Measurements from ENCODE around the gene UCMA.

Gene UCMA

DNA sequence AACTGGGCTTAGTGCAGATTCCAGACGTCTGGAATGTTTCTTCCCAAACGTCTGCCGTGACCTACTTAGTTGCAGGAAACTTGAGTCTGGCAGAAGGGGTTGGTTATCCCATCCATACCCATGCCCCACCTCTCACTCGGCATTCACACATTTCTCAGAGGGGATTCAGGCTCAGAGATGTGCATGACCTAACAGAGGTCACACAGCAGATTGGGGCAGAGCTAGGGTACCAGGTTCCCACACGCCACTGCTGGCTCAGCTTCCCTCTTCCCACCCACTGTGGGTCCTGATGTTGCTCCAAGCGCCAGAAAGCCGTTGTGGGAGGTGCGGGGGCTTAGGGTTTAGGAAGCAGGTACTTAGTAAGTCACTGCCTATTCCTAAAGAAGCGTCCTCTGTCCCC is 3.0 kb downstream of the UCMA start:
- DNase-seq = no peak

DNA sequence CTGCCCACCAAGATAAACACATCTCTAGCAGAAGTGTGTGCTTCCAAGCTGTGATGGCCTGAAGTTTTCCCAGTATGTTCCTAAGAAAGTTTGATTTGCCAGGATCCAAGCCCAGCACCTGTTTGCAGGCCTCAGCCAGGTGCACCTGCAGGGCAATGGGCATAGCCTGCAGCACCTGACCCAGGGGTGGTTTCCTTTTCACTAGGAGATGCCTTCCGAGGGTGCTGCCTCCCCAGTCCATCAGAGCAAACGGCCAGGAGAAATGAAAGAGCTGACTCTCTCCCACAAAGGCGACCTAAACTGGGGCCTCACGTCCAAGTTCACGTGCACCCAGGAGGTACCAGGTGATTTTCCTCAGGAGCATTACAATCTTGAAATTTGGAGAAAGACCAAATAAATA is 7.1 kb downstream of the UCMA start:
- DNase-seq = no peak

DNA sequence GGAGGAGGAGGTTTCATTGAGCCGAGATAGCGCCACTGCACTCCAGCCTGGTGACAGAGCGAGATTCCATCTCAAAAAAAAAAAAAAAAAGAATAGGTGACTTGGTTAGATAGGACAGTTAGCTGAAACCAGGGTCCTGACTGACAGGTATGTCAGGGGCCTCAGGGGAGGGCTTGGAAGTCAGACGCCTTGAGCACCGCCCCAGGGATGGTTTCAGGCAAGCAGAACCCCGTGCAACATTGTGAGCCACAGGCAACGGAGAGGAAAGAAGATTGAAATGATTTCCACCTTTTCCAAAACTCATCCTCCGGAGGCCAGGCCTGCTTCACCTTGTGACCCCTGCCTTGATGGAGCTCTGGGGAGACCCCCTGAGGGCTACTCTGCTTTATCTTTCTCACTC is 8.6 kb downstream of the UCMA start:
- no peak for DNase-seq

DNA sequence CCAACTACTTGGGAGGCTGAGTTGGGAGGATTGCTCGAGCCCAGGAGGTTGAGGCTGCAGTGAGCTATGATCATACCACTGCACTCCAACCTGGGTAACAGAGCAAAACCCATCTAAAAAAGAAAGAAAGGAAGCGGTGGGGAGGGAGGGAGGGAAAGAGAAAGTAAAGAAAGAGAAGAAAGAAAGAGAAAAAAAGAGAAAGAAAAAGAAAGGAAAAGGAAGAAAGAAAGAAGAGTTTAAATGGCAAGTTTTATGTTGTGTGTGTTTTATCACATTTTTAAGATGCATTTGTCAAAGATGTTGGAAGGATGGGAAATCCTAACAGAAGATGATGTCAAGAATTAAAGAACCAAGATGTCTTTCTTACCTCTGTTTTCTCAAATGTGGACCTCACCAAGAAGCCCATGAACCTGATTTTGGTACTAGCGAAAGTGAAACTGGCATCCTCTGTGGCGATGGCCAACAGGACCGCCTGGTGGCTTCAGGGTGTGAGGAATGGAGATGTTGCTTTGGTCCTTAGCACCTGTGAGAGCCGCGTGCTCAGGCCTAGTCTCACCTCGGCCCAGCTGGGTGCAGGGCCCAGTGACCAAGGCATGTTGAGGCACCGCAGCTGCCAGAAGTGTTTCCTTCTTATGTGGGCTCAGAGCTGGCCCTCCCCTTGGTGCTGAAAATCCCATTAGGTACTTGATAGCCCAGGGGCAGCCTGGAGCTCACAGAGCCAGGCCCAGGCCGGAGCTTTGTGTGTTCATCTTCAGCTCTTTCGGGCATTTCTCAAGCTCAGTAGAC is 9.8 kb downstream of the UCMA start:
- no peak for DNase-seq

DNA sequence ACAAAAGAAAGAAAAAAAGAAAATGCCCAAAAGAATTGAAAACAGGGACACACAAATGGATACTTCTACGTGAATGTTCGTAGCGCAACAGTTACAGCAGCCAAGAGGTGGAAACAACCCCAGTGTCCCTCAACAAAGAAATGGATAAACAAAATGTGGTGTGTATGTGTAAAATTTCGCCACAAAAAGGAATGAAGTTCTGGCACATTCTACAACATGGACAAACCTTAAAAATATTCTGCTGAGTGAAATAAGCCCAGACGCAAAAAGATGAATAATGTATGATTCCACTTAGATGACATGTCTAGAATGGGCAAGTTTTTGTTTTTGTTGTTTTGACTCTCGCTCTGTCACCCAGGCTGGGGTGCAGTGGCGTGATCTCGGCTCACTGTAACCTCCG is 10.9 kb downstream of the UCMA start:
- DNase-seq = no peak

DNA sequence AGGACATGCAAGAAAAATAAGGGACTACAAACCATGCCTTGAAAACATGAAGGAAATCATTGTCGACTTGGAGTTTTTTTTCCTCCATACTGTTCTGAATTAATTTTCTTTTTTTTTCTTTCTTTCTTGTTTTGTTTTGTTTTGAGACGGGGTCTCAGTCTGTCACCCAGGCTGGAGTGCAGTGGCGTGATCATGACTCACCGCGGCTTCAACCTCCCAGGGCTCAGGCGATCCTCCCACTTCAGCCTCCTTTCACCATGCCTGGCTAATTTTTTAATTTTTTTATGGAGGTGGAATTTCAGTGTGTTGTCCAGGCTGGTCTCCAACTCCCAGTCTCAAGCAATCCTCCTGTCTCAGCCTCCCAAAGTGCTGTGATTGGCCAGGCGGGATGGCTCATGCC is 11.6 kb downstream of the UCMA start:
- DNase-seq = no peak

DNA sequence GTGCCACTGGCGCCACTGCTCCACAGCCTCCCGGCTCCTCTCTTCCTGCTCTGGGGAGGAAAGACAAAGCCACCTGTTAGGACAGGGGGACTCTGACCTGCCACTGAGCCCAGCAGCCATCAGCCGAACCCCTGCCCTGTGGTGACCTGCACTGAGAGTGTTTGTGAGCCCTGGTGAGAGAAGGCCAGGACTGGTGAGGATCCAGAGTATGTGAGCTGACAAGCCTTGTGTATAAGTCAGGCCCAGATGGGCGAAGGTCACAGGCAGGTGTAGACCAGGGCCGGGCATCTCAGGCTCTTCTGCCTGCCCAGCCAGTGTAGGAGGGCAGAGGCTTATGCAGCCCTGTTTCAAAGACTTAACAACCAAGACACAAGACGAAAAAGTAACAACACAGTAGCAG is 12.0 kb downstream of the UCMA start:
- DNase-seq = no peak

- no peak for DNase-seq
These were observed 12.6 kb downstream of the UCMA start for GRCh38 chr10:13221572-13221971.

DNA sequence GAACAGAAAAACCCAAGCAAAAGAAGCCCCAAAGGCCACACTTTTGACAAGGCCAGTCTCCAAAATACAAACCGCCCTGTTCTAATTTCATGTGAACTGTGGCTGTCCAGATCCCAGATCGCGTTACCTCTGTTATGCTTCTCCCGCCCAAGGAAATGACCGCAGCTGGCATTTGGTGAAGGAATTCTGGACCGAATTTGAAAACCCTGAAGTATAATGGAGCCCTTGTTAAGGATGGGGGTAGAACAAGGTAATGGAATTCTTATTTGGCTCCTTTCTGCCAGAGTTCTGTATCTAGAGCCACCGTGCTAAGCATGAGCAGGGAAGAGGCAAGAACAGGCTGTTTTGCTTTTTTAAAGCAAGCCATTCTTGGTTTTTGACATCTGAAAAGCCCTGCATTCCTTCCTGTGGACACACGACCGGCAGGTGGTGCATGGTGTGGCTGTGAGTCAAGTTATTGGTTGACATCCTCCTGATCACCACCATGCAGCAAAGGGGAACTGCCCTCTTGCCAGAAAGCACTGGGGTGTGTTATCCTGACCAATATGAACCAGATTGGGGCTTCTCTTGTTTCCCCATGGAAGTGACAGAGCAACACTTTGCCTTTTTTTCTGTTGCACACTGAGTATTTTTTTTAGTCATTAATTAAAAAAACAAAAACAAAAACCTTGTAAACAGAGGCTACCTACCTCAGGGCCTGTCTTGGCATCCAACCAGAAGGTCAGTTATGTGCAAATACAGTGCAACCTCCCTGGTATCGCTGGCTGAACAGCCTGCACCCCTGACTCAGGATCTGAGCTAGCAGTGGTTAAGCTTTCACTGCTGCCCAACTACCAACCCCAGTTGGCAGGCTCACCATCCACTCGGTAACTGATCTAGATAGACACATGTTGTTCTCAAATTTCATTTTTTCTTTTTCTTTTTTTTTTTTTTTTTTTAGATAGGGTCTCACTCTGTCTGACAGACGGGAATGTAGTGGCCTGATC is 14.2 kb downstream of the UCMA start:
- no peak for DNase-seq

- no peak for DNase-seq
These were observed 15.3 kb downstream of the UCMA start for GRCh38 chr10:13218878-13219277.

DNA sequence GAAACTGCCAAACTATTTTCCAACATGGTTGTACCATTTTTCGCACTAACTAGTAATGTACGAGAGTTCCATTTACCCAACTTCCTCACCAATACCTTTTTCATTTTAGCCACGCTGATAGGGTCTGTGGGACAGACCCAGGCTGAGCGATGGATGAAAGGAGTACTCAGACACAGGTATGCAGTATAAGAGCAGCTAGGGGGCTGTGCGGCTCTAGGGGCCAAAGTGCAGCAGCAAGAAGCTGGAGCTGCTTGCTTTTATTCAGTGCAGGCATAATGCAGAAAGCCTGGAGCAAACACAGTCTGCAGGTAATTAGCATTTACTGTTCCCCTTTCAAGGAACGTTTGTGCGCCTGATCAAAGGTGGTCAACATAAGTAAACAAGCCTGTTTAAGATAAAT is 21.0 kb downstream of the UCMA start:
- DNase-seq = no peak

DNA sequence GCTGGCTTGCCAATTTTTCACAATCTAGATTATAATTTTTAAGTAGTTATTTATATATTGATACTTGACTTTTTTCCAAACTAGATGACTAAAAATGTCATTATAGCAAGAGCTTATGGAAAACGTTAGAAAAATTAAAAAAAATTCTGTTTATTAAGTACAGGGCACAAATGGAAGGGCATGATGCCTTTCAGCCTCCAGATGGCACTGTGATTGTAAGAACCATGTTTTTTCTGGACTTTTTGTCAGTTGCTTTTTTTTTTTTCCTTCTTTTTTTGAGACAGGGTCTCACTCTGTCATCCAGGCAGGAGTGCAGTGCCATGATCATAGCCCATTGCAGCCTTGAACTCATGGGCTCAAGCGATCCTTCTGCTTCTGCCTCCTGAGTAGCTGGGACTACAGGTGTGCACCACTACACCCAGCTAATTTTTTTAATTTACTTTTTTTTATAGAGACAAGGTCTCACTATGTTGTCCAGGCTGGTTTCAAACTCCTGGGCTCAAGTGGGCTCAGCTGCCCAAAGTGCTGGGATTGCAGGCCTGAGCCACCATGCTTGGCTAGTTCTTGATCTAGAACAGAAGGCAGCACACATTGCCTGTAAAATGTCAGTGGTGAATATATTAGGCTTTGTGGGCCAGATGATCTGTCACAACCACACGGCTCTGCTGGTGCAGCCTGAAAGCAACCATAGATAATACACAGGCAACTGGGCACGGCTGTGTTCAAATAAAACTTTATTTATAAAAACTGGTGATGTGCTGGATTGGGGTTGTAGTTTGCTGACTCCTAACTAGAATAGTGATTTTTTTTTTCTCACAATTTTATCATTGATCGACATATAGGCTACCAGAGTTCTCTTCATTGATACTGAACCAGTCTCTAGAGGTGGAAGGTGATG is 27.4 kb downstream of the UCMA start:
- no peak for DNase-seq

DNA sequence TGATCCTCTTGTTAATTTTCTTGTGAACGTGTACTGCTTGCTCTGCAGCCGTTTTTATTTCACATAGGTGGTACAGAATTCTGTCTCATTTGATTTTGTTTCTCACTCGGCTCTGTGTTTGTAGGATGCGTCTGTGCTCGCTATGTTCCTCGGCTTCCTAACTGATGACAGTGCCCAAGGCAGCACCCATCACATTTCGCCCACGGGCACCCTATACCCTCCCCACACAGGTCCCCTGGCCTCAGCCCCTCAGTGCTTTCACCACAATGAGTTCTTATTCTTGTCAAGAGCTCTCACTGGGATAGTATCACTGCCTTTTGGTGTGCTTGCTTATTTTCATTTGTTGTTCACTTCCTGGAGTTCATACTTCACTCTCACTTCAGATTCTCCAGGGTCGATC is 28.1 kb downstream of the UCMA start:
- no peak for DNase-seq

- DNase-seq = no peak
These were observed 33.0 kb downstream of the UCMA start for GRCh38 chr10:13201132-13201531.

DNA sequence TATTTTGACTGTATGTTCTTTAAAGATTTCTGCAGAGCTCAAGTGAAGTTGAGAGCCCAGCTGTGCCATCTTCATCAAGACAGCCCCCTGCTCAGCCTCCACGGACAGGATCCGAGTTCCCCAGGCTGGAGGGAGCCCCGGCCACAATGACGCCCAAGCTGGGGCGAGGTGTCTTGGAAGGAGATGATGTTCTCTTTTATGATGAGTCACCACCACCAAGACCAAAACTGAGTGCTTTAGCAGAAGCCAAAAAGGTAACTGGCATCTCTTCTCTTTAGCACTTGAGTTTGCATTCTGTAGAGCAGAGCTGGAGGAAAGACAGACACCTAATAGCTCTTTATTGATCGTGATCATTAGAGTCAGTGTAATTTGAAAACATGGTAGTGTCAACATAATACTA is 39.2 kb downstream of the UCMA start:
- no peak for DNase-seq

DNA sequence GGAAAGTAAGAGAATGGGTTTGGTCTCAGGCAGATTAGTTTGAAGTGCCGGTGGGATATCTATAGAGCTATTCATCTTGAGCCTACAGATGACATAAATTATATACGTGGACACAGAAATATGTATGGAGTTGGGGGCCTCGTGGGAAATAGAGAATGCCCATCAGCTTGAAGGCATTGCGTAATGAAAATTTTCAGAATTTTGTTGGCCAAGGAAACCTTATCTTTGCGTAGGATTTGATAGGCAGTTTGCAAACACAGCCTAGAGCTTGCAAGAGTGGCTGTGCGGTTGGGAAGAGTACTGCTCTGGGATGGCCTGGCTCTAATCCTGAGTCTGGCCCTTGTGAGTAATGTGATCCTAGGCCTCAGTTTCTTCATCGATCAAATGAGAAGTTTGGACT is 40.5 kb downstream of the UCMA start:
- DNase-seq = no peak

DNA sequence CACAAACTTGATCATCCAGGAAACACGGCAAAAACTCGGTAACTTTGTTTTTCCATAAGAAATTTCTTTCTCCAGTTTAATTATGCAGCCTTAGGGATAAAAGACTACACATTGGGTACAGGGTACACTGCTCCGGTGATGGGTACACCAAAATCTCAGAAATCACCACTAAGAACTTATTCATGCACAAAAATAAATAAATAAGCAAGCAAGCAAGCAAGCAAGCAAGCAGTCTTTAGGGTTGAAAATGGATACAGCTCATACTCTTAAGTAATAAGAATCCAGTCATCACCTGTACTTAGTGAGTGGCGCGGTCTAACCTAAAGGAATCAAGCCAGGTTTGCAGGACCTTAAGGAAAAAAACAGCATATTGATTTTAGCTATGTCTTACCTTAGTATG is 42.8 kb downstream of the UCMA start:
- DNase-seq = no peak

GRCh38 chr10:13190816-13191215 is 43.4 kb downstream of the UCMA start:
- no peak for DNase-seq

- no peak for DNase-seq
These were observed 44.2 kb downstream of the UCMA start for GRCh38 chr10:13189961-13190360.

DNA sequence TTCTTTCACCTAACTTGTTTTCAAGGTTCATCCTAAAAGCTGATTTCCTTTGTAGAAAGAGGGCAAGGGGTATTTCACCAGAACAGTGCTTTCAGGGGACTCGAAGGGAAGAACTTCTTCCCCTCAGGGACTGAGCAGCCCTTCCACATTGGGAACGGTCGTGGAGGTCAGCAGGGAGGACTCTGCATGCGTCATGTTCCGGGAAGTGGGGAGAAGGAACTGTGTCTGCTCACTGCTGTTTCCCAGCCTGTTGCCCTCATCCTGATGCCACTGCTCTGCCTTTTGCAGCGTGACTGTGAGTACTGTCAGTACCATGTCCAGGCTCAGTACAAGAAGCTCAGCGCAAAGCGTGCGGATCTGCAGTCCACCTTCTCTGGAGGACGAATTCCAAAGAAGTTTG is 45.6 kb downstream of the UCMA start:
- no peak for DNase-seq

GRCh38 chr10:13187135-13187534 is 47.0 kb downstream of the UCMA start:
- no peak for DNase-seq

DNA sequence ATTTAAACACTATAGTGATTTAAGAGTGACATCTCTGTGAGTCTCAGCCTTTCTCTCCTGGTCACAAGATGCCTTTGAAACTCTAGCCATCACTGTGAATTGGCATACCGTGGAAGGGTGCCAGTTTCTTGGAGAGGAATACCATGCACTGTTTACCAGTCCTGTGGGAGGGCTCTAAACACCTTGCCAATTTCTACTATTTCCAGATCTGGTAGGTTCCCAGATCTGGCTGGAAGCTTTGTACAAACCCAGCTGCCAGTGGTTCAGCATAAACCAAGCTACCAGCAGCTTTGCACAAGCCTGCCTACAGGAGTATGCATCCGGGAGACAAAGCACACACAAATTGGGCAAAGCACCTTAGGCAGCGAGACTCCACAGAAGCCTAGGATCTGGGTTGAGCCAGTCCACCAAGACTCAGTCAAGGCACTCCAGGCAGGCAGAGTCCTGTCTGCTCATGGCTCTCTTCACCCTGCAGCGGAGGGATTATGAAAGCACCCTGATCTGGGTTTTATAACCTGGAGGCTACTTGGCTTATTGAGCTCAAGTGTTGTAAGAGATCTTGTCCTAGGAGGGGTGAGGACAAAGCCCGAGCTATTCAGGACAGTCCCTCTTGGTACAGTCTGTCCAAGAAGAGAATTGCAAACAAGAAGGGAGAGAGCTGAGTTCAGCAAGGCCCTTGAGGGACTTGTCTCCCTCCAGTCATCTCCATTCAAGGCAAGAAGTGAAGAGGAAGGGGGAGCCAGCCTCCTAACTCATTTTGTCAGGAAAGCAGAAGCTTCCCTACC is 49.3 kb downstream of the UCMA start:
- DNase-seq = no peak

Measured in DMS153 (cell line).